Measurements from ENCODE around the gene NCKAP5.

The NCKAP5 gene

DNA sequence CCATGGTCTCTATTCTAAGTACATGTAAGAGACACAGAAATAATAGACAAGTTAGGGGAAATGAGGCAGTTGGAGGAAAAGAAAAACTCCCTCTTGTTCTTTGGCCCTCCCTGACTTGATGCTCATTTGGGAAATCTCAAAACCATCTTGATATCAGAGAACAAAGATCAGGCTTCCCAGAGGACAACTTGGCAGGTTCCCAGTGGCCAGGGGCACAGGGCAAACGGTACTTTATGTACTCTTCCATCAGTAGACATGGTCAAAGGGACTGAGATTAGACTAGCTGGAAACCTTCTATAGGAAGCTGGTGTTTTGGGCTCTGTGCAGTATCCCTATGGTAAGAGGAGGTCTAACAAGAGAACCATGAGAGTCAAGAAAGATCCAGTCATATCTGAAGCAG lies 56.6 kb downstream of the NCKAP5 start:
- no peaks in the 10 kb centered on the region for H3K79me1 ChIP-seq (ENCODE audit: low read depth, low read length)
- no peak overlapping the region for H2AFZ ChIP-seq (ENCODE audit: low read length)
- peaks cover 0 to 5% of the 10 kb centered on the region in 2 donors for H3K4me1 ChIP-seq (ENCODE audit: control insufficient read depth in 2 of 2, insufficient read depth in 1 of 2, low read depth in 1 of 2, low read length in 2 of 2)
- H3K27ac ChIP-seq (replicated peaks; ENCODE audit: low read length), result no peak overlapping the region
- no peak overlapping the region for H4K8ac ChIP-seq (ENCODE audit: low read depth, low read length)
- H3K4me2 ChIP-seq (ENCODE audit: insufficient read depth, low read length, poor library complexity, severe bottlenecking), result no peak overlapping the region
- H3K4me3 ChIP-seq (ENCODE audit: low read length in 2 of 2), result no peak overlapping the region
- WGBS, 2 donors (ENCODE audit: extremely low coverage in 2 of 2, insufficient read length in 2 of 2, insufficient replicate concordance in 1 of 2), result no CpG with 5 or more reads among the region's 1 CpG
- no peak overlapping the region for H3K23ac ChIP-seq (ENCODE audit: low read depth, low read length, poor library complexity)
- H4K91ac ChIP-seq (ENCODE audit: low read depth, low read length, poor library complexity), result no peak overlapping the region
- DNase-seq (ENCODE audit: low spot score), result no peak
- H3K27me3 ChIP-seq (ENCODE audit: control insufficient read depth in 3 of 3, insufficient read depth in 3 of 3, low read depth in 1 of 3, low read length in 3 of 3), result no peaks in the 10 kb centered on the region
- no peak overlapping the region for H3K14ac ChIP-seq (ENCODE audit: low read length)
- no peak overlapping the region for H2BK12ac ChIP-seq (ENCODE audit: low read length)
- no peak overlapping the region for H2BK5ac ChIP-seq (ENCODE audit: low read length)
- no peak overlapping the region for H3K18ac ChIP-seq (ENCODE audit: low read length)
- no peaks in the 10 kb centered on the region for H3K9me3 ChIP-seq (replicated peaks in 1 of 2; ENCODE audit: control insufficient read depth in 2 of 2, insufficient read depth in 1 of 2, low read depth in 1 of 2, low read length in 2 of 2)
- H3K4ac ChIP-seq (ENCODE audit: low read length), result no peak overlapping the region
- H2AK5ac ChIP-seq (ENCODE audit: low read depth, low read length), result no peak overlapping the region
- H2BK120ac ChIP-seq (ENCODE audit: low read depth, low read length), result no peak overlapping the region
- no peak overlapping the region for H3K9ac ChIP-seq (ENCODE audit: low read depth, low read length, poor library complexity)
- no peak overlapping the region for H2BK15ac ChIP-seq (ENCODE audit: low read length)
- H3K36me3 ChIP-seq (replicated peaks in 1 of 2; ENCODE audit: control insufficient read depth in 2 of 2, insufficient read depth in 2 of 2, low read length in 2 of 2), result peaks cover 0 to 99% of the 10 kb centered on the region in 2 donors

GRCh38 chr2:133509777-133510176 lies 58.5 kb downstream of the NCKAP5 start:
- H3K23ac ChIP-seq (ENCODE audit: low read depth, low read length, poor library complexity), result no peak overlapping the region
- no peak overlapping the region for H2AK5ac ChIP-seq (ENCODE audit: low read depth, low read length)
- H3K4me3 ChIP-seq (ENCODE audit: low read length in 2 of 2), result no peak overlapping the region
- no peak overlapping the region for H2AFZ ChIP-seq (ENCODE audit: low read length)
- no peak for DNase-seq (ENCODE audit: low spot score)
- H3K9me3 ChIP-seq (replicated peaks in 1 of 2; ENCODE audit: control insufficient read depth in 2 of 2, insufficient read depth in 1 of 2, low read depth in 1 of 2, low read length in 2 of 2), result no peaks in the 10 kb centered on the region
- H2BK12ac ChIP-seq (ENCODE audit: low read length), result no peak overlapping the region
- H3K27me3 ChIP-seq (ENCODE audit: control insufficient read depth in 3 of 3, insufficient read depth in 3 of 3, low read depth in 1 of 3, low read length in 3 of 3), result no peaks in the 10 kb centered on the region
- no peak overlapping the region for H3K27ac ChIP-seq (replicated peaks; ENCODE audit: low read length)
- no peak overlapping the region for H3K9ac ChIP-seq (ENCODE audit: low read depth, low read length, poor library complexity)
- H3K4ac ChIP-seq (ENCODE audit: low read length), result no peak overlapping the region
- peaks cover 0 to 99% of the 10 kb centered on the region in 2 donors for H3K36me3 ChIP-seq (replicated peaks in 1 of 2; ENCODE audit: control insufficient read depth in 2 of 2, insufficient read depth in 2 of 2, low read length in 2 of 2)
- no peak overlapping the region for H2BK120ac ChIP-seq (ENCODE audit: low read depth, low read length)
- H4K8ac ChIP-seq (ENCODE audit: low read depth, low read length), result no peak overlapping the region
- H3K4me1 ChIP-seq (ENCODE audit: control insufficient read depth in 2 of 2, insufficient read depth in 1 of 2, low read depth in 1 of 2, low read length in 2 of 2), result peaks cover 2 to 5% of the 10 kb centered on the region in 2 donors
- H2BK15ac ChIP-seq (ENCODE audit: low read length), result no peak overlapping the region
- no peak overlapping the region for H2BK5ac ChIP-seq (ENCODE audit: low read length)
- no peak overlapping the region for H3K14ac ChIP-seq (ENCODE audit: low read length)
- H3K18ac ChIP-seq (ENCODE audit: low read length), result peak overlapping the region; percentile 48
- H3K4me2 ChIP-seq (ENCODE audit: insufficient read depth, low read length, poor library complexity, severe bottlenecking), result no peak overlapping the region
- no peaks in the 10 kb centered on the region for H3K79me1 ChIP-seq (ENCODE audit: low read depth, low read length)
- no peak overlapping the region for H4K91ac ChIP-seq (ENCODE audit: low read depth, low read length, poor library complexity)
- whole genome bisulfite sequencing, 2 donors (ENCODE audit: extremely low coverage in 2 of 2, insufficient read length in 2 of 2, insufficient replicate concordance in 1 of 2), result no CpG with 5 or more reads among the region's 6 CpGs

GRCh38 chr2:133508546-133509165 lies 59.6 kb downstream of the NCKAP5 start:
- H3K36me3 ChIP-seq (replicated peaks in 1 of 2; ENCODE audit: control insufficient read depth in 2 of 2, insufficient read depth in 2 of 2, low read length in 2 of 2), result peaks cover 0 to 94% of the 10 kb centered on the region in 2 donors
- H2BK15ac ChIP-seq (ENCODE audit: low read length), result no peak overlapping the region
- no peak overlapping the region for H2BK5ac ChIP-seq (ENCODE audit: low read length)
- no peak overlapping the region for H3K14ac ChIP-seq (ENCODE audit: low read length)
- no peak overlapping the region for H4K8ac ChIP-seq (ENCODE audit: low read depth, low read length)
- no peak overlapping the region for H3K4ac ChIP-seq (ENCODE audit: low read length)
- H3K4me1 ChIP-seq (ENCODE audit: control insufficient read depth in 2 of 2, insufficient read depth in 1 of 2, low read depth in 1 of 2, low read length in 2 of 2), result peaks cover 2 to 5% of the 10 kb centered on the region in 2 donors
- no peak overlapping the region for H3K9ac ChIP-seq (ENCODE audit: low read depth, low read length, poor library complexity)
- no peak for DNase-seq (ENCODE audit: low spot score)
- no peak overlapping the region for H3K27ac ChIP-seq (replicated peaks; ENCODE audit: low read length)
- no peaks in the 10 kb centered on the region for H3K79me1 ChIP-seq (ENCODE audit: low read depth, low read length)
- H2AK5ac ChIP-seq (ENCODE audit: low read depth, low read length), result no peak overlapping the region
- no CpG with 5 or more reads among the region's 7 CpGs for whole genome bisulfite sequencing, 2 donors (ENCODE audit: extremely low coverage in 2 of 2, insufficient read length in 2 of 2, insufficient replicate concordance in 1 of 2)
- H3K27me3 ChIP-seq (ENCODE audit: control insufficient read depth in 3 of 3, insufficient read depth in 3 of 3, low read depth in 1 of 3, low read length in 3 of 3), result no peaks in the 10 kb centered on the region
- H3K9me3 ChIP-seq (replicated peaks in 1 of 2; ENCODE audit: control insufficient read depth in 2 of 2, insufficient read depth in 1 of 2, low read depth in 1 of 2, low read length in 2 of 2), result no peaks in the 10 kb centered on the region
- no peak overlapping the region for H3K23ac ChIP-seq (ENCODE audit: low read depth, low read length, poor library complexity)
- no peak overlapping the region for H3K4me2 ChIP-seq (ENCODE audit: insufficient read depth, low read length, poor library complexity, severe bottlenecking)
- no peak overlapping the region for H3K18ac ChIP-seq (ENCODE audit: low read length)
- H2AFZ ChIP-seq (ENCODE audit: low read length), result no peak overlapping the region
- H3K4me3 ChIP-seq (ENCODE audit: low read length in 2 of 2), result no peak overlapping the region
- no peak overlapping the region for H2BK120ac ChIP-seq (ENCODE audit: low read depth, low read length)
- H4K91ac ChIP-seq (ENCODE audit: low read depth, low read length, poor library complexity), result no peak overlapping the region
- no peak overlapping the region for H2BK12ac ChIP-seq (ENCODE audit: low read length)

GRCh38 chr2:133506996-133507395 lies 61.3 kb downstream of the NCKAP5 start:
- H2BK120ac ChIP-seq (ENCODE audit: low read depth, low read length), result no peak overlapping the region
- no peak overlapping the region for H2BK5ac ChIP-seq (ENCODE audit: low read length)
- H3K4me3 ChIP-seq (ENCODE audit: low read length in 2 of 2), result no peak overlapping the region
- H3K79me1 ChIP-seq (ENCODE audit: low read depth, low read length), result no peaks in the 10 kb centered on the region
- H3K4ac ChIP-seq (ENCODE audit: low read length), result no peak overlapping the region
- no peak overlapping the region for H2BK12ac ChIP-seq (ENCODE audit: low read length)
- peaks cover 0 to 10% of the 10 kb centered on the region in 2 donors for H3K9me3 ChIP-seq (replicated peaks in 1 of 2; ENCODE audit: control insufficient read depth in 2 of 2, insufficient read depth in 1 of 2, low read depth in 1 of 2, low read length in 2 of 2)
- no peak overlapping the region for H2BK15ac ChIP-seq (ENCODE audit: low read length)
- no peak overlapping the region for H3K14ac ChIP-seq (ENCODE audit: low read length)
- no peak overlapping the region for H4K91ac ChIP-seq (ENCODE audit: low read depth, low read length, poor library complexity)
- H3K9ac ChIP-seq (ENCODE audit: low read depth, low read length, poor library complexity), result no peak overlapping the region
- no peak overlapping the region for H3K18ac ChIP-seq (ENCODE audit: low read length)
- no CpG with 5 or more reads among the region's 6 CpGs for WGBS, 2 donors (ENCODE audit: extremely low coverage in 2 of 2, insufficient read length in 2 of 2, insufficient replicate concordance in 1 of 2)
- H3K23ac ChIP-seq (ENCODE audit: low read depth, low read length, poor library complexity), result no peak overlapping the region
- peaks cover 2 to 5% of the 10 kb centered on the region in 2 donors for H3K4me1 ChIP-seq (ENCODE audit: control insufficient read depth in 2 of 2, insufficient read depth in 1 of 2, low read depth in 1 of 2, low read length in 2 of 2)
- no peak overlapping the region for H3K4me2 ChIP-seq (ENCODE audit: insufficient read depth, low read length, poor library complexity, severe bottlenecking)
- no peak overlapping the region for H4K8ac ChIP-seq (ENCODE audit: low read depth, low read length)
- DNase-seq (ENCODE audit: low spot score), result no peak
- H3K27me3 ChIP-seq (ENCODE audit: control insufficient read depth in 3 of 3, insufficient read depth in 3 of 3, low read depth in 1 of 3, low read length in 3 of 3), result no peaks in the 10 kb centered on the region
- no peak overlapping the region for H2AFZ ChIP-seq (ENCODE audit: low read length)
- H3K36me3 ChIP-seq (replicated peaks in 1 of 2; ENCODE audit: control insufficient read depth in 2 of 2, insufficient read depth in 2 of 2, low read length in 2 of 2), result peaks cover 0 to 94% of the 10 kb centered on the region in 2 donors
- no peak overlapping the region for H2AK5ac ChIP-seq (ENCODE audit: low read depth, low read length)
- H3K27ac ChIP-seq (replicated peaks; ENCODE audit: low read length), result no peak overlapping the region
